A172 (cell line): ENCODE data around the gene KRTAP3-1. TPM values are rescaled to one million over a fixed set of nuclear protein-coding genes. Genes with fewer than 3 reads are reported as not detected.

ENCODE experiments used
- DNase-seq: peaks from one replicate; pipeline ENCODE4 v3.0.0-alpha.2; 2015; ENCODE audit warnings: low spot score
- total RNA-seq: library from RNA; depleted of rRNA; stranded (reverse); fragments of >200 nt; shearing (Covaris generic); gene quantifications from 2 replicates; pipeline ENCODE4 v1.2.3, GENCODE V29; 2014; rRNA removed

The KRTAP3-1 gene
- total RNA-seq, 1 experiment from 2014 or later, result not detected

DNA sequence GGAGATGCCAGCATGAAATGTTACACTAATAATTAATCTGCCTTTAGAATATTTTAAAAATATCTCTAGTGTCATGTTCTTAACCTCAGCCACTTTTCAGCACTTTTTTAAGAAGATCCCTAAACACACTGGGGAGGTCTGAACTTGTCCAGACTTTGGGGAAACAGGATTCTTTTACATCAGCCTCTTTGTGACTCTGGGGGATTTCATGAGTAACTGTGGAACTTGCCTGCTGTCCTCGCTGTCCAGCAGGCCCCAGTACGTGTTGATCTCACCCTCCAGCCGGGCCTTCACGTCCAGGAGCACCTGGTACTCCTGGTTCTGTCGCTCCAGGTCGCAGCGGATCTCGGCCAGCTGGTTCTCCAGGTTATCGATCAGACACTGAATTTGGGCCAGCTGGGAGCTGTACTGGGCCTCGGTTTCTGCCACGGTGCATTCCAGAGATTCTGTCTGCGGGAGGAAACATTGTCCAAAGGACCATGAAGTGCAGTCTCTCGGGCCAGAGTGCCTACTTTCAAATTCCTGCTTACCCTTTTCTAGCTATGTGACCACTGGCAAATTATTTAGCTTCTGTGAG, 30.3 kb downstream of the KRTAP3-1 start:
- no peak for DNase-seq

DNA sequence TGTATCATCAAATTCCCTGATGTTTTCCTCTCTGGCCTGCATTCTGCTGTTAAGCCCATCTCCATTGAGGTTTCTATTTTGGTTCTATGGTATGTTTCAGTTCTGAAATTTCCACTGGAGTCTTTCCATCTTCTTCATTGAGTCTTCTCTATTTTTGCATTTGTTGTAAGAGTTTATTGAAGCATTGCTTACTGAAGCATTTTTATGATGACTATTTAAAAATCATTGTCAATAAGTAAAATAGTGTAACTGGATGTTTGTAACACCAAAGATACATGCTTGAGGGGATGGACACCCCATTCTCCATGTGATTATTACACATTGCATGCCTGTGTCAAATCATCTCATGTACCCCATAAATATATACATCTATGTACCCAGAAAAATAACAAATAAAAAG, 33.4 kb downstream of the KRTAP3-1 start:
- DNase-seq, result no peak

DNA sequence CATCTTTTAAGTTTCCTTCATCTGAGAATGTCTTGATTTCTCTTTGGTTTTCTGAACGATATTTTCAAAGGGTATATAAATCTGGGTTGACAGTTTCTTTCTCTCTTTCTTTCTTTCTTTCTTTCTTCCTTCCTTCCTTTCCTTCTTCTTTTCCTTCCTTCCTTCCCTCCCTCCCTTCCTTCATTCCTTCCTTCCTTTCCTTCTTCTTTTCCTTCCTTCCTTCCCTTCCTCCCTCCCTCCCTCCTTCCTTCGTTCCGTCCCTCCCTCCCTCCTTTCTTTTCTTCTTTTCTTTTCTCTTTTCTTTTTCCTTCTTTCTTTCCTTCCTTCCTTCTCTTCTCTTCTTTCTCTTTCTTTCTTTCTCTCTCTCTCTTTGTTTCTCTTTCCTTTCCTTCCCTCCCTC, 34.6 kb downstream of the KRTAP3-1 start:
- no peak for DNase-seq

DNA sequence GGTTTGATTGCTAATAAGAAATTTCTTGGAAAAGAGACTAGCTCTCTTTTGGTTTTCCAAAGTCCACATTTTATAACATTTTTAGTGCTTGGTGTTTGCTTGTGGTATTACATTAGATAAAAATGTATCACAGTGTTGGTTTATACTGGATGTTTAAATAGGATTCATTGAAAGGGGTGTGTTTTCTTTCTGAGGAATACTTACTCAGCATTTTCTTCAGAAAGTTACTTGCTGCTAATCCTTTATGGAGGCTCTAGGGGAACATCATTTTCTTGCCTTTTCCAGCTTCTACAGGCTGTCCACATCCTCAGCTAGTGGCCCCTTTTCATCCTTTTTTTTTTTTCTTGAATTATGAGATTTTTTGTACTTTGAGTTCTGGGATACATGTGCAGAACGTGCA, 41.3 kb downstream of the KRTAP3-1 start:
- no peak for DNase-seq

DNA sequence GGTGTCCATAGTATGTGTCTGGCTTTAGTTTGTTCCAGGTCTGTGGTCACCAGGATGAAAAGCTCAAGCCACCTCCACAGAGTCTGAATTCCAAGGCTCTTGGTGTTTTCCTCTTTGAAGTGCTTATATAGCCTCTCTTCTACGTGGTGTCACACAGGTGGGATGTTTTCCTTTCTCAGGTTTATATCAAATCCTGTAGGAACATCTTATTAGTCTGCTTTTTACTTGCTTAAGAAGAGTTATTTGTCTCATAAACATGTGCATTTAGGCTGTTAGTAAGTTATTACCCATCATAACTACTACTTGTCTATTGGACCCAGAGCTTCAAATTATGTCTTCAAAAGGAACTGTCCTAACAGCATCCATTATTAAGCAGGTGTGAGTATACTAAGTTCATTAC, 42.1 kb downstream of the KRTAP3-1 start, which contains the start of gene KRT39:
KRT39 (minus strand) TSS at position 101 of the 400 bp plus-strand sequence; CDS start at position 9, 92 bp downstream.
- DNase-seq, result no peak

DNA sequence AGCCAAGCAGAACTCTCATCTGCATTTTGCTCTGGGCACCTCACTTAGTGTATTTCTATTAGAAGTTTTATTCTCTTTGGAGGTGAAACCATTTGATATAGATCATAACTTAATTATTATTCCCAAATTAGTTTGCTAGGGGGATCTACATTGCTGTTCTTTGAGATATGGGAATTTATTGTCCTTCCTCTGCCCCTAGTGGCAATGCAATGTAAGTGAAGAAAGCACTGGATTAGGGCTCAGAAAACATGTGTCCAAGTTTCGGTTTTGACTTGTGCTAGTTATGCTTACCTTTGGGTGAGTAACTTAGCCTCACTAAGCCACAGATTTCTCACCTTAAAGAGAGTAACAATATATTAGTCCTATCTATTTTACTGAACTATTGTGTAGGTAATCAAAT, 45.1 kb downstream of the KRTAP3-1 start:
- peak; percentile 41 for DNase-seq

DNA sequence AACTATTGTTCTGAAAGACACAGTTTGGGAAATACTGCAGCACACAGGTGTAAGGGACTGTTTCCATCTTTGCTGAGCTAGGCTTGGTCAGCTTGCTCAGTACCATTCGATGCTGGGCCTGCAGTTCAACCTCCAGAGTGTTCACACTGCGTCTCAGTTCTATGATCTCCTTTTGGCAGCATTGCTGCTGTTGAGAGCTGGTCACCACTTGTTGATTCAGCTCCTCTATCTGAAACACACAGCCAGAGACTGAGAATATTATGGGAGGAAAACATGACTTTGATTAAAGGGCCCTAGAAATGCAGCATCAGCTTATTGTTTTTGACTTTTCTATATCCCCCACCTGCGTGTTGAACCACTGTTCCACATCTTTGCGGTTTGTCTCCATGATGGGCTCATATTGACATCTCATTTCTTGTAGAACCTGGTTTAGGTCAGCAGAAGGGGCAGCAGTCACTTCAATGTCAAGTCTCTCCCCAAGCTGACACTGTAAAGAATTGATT, 46.8 kb downstream of the KRTAP3-1 start:
- no peak for DNase-seq

DNA sequence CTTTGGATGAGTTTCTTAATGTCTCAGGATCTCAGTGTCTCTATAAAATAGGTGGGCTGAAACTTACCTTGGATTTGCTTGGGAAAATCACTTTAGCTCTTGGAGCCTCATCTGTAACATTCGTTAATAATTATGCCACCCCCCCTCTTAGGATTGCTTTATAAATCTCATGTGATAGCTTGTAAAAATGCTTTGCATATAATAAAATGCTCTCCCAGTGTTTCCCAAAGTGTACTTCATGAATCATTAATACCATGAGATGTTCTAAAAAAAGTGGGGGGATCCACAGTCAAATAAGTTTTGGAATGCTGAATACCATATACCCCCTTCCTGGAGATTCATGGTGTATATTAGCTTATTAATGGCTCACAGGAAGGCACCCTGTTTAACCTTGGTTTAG, 47.3 kb downstream of the KRTAP3-1 start:
- no peak for DNase-seq

DNA sequence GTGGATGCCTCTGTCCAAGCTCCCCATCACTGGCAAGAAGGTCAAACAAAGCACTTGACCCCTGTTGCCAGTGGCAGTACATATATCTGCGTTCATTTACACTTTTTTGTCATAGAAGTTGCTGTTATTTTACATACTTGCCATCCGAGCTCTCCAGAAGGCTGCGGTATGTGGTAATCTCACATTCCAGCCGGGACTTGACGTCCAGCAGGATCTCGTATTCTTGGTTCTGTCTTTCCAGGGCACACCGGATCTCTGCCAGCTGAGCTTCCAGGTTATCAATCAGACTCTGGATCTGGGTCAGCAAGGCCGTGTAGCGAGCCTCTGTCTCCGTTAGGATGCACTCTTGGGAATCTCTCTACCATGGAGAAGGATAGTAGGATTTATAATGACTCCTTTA, 48.8 kb downstream of the KRTAP3-1 start:
- DNase-seq, result no peak

Other genes starting within 250 kb of the KRTAP3-1 start
- gene KRT26, start 236.9 kb downstream of the KRTAP3-1 start, total RNA-seq, result not detected in 2 replicates
- gene KRT27, start 226.6 kb downstream of the KRTAP3-1 start, total RNA-seq, result not detected in 2 replicates
- gene KRT28, start 209.2 kb downstream of the KRTAP3-1 start, total RNA-seq, result not detected in 2 replicates
- gene KRT10, start 186.5 kb downstream of the KRTAP3-1 start, total RNA-seq, result 28.5 and 34.7 TPM in 2 replicates
- gene KRT12, start 141.9 kb downstream of the KRTAP3-1 start, total RNA-seq, result not detected in 2 replicates
- gene KRT20, start 123.9 kb downstream of the KRTAP3-1 start, total RNA-seq, result not detected in 2 replicates
- gene KRT23, start 71.5 kb downstream of the KRTAP3-1 start, total RNA-seq, result not detected in 2 replicates
- not detected in 2 replicates for gene KRT39, start 42.2 kb downstream of the KRTAP3-1 start, total RNA-seq
- gene KRT40, start 24.8 kb downstream of the KRTAP3-1 start, total RNA-seq, result not detected in 2 replicates
- gene KRTAP3-3, start 15.0 kb downstream of the KRTAP3-1 start, total RNA-seq, result not detected in 2 replicates
- gene KRTAP3-2, start 9.2 kb downstream of the KRTAP3-1 start, total RNA-seq, result not detected in 2 replicates
- not detected in 2 replicates for gene KRTAP1-5, start 18.1 kb upstream of the KRTAP3-1 start, total RNA-seq
- not detected in 2 replicates for gene KRTAP1-4, start 21.1 kb upstream of the KRTAP3-1 start, total RNA-seq
- not detected in 2 replicates for gene KRTAP1-3, start 25.7 kb upstream of the KRTAP3-1 start, total RNA-seq
- not detected in 2 replicates for gene KRTAP1-1, start 32.3 kb upstream of the KRTAP3-1 start, total RNA-seq
- not detected in 2 replicates for gene KRTAP2-1, start 38.2 kb upstream of the KRTAP3-1 start, total RNA-seq
- gene KRTAP2-2, start 46.1 kb upstream of the KRTAP3-1 start, total RNA-seq, result not detected in 2 replicates
- 0.69 and 1.00 TPM in 2 replicates for gene KRTAP2-3, start 51.0 kb upstream of the KRTAP3-1 start, total RNA-seq
- not detected in 2 replicates for gene KRTAP2-4, start 56.8 kb upstream of the KRTAP3-1 start, total RNA-seq
- gene KRTAP4-7, start 75.0 kb upstream of the KRTAP3-1 start, total RNA-seq, result not detected in 2 replicates
- gene KRTAP4-8, start 89.0 kb upstream of the KRTAP3-1 start, total RNA-seq, result not detected in 2 replicates
- not detected in 2 replicates for gene KRTAP4-16, start 93.1 kb upstream of the KRTAP3-1 start, total RNA-seq
- 0.22 TPM in 1 of 2 replicates, not detected in the other for gene KRTAP4-9, start 96.3 kb upstream of the KRTAP3-1 start, total RNA-seq
- not detected in 2 replicates for gene KRTAP4-11, start 109.2 kb upstream of the KRTAP3-1 start, total RNA-seq
- gene KRTAP4-12, start 115.1 kb upstream of the KRTAP3-1 start, total RNA-seq, result not detected in 2 replicates
- not detected in 2 replicates for gene KRTAP4-6, start 131.4 kb upstream of the KRTAP3-1 start, total RNA-seq
- not detected in 2 replicates for gene KRTAP4-5, start 140.7 kb upstream of the KRTAP3-1 start, total RNA-seq
- not detected in 2 replicates for gene KRTAP4-4, start 151.6 kb upstream of the KRTAP3-1 start, total RNA-seq
- not detected in 2 replicates for gene KRTAP4-3, start 159.1 kb upstream of the KRTAP3-1 start, total RNA-seq
- not detected in 2 replicates for gene KRTAP4-2, start 169.1 kb upstream of the KRTAP3-1 start, total RNA-seq
- 0.26 TPM in 1 of 2 replicates, not detected in the other for gene KRTAP4-1, start 175.8 kb upstream of the KRTAP3-1 start, total RNA-seq
- not detected in 2 replicates for gene KRTAP9-1, start 180.8 kb upstream of the KRTAP3-1 start, total RNA-seq
- not detected in 2 replicates for gene KRTAP9-2, start 217.5 kb upstream of the KRTAP3-1 start, total RNA-seq
- not detected in 2 replicates for gene KRTAP9-3, start 223.3 kb upstream of the KRTAP3-1 start, total RNA-seq
- gene KRTAP9-8, start 228.9 kb upstream of the KRTAP3-1 start, total RNA-seq, result not detected in 2 replicates
- not detected in 2 replicates for gene KRTAP9-4, start 240.6 kb upstream of the KRTAP3-1 start, total RNA-seq
- gene KRTAP9-9, start 246.3 kb upstream of the KRTAP3-1 start, total RNA-seq, result not detected in 2 replicates